ENCODE results near the gene DCAF5.
"Not testable (repeated sequence)": the region's sequence is repeated elsewhere in the genome, so short reads cannot be mapped to it uniquely, and the experiment has no call there.

DCAF5 gene

GRCh38 chr14:69094481-69094880 lies 58.4 kb downstream of the DCAF5 start:
- DNase-seq: no peak

- DNase-seq: no peak
These were observed 59.1 kb downstream of the DCAF5 start for GRCh38 chr14:69093631-69094421.

GRCh38 chr14:69092840-69093422 lies 60.0 kb downstream of the DCAF5 start:
- no peak for DNase-seq

GRCh38 chr14:69091695-69092094 lies 61.2 kb downstream of the DCAF5 start:
- no peak for DNase-seq

DNA sequence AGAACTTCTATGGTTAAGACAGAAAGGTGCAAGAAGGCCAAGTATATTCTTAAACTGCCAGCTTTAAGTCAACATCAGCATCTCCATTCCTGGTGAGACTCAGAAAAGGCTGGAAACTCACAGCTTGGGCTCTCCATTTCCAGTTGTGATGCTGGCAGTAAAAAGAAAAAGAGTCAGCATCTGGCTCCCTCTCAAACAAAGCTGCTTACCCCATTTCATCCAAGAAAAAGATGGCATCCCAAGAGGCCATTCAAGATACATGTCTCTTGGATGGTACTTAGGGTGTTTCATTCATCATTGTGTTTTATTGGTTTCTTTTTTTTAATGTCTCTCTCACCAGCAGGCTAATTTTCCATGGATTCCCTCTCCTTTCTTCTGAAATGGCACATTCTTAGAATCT lies 61.9 kb downstream of the DCAF5 start:
- no peak for DNase-seq

DNA sequence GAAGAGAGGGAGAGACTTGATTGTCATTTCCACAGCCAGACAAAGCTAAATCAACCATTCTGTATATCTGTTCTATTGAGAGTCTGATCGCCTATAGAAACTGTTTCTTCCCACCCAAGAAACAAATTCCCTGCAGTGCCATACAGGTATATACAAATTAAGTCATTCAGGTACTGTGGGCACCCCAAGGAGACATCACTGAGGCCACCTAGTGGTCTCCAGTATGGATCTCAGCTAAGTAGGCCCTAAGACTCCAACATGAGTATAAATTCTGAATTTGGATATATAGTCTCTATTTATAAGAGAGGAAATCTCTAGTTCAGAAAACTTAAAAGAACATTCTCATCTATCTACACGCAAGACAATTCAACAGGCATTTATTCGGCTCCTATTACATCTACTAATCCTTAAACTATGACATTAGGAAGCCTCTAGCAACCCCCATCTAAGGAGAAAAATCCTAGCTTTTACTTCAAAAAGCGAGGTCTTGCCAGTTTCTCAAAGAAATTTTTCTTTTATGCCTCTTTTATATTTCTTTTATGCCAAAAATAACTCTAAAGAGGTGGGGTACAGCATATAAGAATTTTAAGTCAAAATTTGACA lies 62.6 kb downstream of the DCAF5 start:
- no peak for DNase-seq

GRCh38 chr14:69089046-69089445 lies 63.9 kb downstream of the DCAF5 start:
- no peak for DNase-seq

GRCh38 chr14:69088586-69088985 lies 64.3 kb downstream of the DCAF5 start:
- no peak for DNase-seq

GRCh38 chr14:69087061-69087461 lies 65.9 kb downstream of the DCAF5 start:
- DNase-seq: no peak

- DNase-seq: no peak
These were observed 66.4 kb downstream of the DCAF5 start for GRCh38 chr14:69086537-69086936.

DNA sequence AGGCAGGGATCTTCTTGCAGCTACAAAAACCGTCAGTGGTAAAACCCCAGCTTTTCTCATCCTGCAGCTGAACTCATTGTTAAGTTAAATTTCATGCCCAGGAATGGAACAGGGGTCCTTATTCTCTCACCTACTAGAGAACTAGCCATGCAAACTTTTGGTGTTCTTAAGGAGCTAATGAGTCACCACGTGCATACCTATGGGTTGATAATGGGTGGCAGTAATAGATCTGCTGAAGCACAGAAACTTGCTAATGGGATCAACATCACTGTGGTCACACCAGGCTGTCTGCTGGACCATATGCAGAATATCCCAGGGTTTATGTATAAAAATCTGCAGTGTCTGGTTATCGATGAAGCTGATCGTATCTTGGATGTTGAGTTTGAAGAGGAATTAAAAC lies 68.9 kb downstream of the DCAF5 start:
- no peak for DNase-seq

DNA sequence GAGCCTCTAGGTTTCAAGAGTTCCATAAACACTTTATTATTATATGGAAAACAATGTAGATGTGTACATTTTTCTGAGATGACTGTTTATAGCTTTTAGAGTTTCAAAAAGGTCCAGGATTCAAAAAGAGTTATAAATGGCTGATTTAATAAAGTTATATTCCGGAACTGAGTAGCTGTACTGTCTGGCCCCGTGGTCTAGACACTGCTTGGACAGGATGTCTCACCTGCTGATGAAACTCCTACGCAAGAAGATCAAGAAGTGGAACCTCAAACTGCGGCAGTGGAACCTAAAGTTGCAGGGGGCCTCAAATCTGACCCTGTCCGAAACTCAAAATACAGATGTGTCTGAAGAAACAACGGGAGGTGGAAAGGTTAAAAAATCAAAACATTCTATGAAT lies 69.7 kb downstream of the DCAF5 start:
- no peak for DNase-seq

DNA sequence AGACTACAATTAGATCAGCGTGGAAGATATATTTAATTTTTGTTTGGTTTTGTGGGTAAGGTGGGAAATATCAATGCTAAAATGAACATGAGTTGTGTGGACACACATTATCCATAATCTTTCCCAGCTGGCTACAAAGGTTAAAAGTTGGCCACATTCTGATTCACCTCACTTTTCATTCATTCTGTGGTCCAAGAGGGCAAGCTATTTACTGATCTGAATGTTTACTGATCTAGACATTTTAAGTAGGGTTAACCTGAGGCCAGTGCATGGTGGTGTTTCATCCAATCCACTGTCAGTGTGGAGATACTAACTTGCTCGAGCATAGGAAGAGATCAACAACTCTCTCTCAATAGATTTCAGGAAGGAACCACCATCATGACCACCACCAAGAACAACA lies 71.6 kb downstream of the DCAF5 start:
- DNase-seq: no peak

GRCh38 chr14:69079747-69080146 lies 73.2 kb downstream of the DCAF5 start:
- DNase-seq: no peak

- DNase-seq: no peak
These were observed 73.7 kb downstream of the DCAF5 start for GRCh38 chr14:69079188-69079742.

DNA sequence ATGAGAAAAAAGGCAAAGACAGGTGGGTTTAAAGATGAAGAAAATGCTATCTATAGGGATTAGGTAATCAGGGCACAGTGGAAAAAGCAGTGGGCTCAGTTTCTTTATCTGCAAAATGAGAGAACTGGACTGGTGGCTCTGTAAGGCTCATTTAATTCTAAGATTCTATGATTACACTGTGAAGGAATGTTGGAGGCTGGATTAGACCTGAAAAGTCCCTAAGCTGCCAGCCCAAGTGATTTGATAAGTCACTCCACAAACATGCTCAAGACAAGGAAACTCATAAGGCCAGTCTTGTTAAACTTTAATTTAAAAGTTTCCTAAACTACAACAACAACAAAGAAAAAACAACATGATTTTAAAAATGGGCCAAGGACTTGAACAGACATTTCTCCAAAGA lies 75.1 kb downstream of the DCAF5 start:
- no peak for DNase-seq

GRCh38 chr14:69077185-69077584 lies 75.7 kb downstream of the DCAF5 start:
- DNase-seq: not testable (repeated sequence)

- no peak for DNase-seq
These were observed 76.6 kb downstream of the DCAF5 start for GRCh38 chr14:69076341-69076740.

GRCh38 chr14:69073915-69074314 lies 79.0 kb downstream of the DCAF5 start:
- no peak for DNase-seq

DNA sequence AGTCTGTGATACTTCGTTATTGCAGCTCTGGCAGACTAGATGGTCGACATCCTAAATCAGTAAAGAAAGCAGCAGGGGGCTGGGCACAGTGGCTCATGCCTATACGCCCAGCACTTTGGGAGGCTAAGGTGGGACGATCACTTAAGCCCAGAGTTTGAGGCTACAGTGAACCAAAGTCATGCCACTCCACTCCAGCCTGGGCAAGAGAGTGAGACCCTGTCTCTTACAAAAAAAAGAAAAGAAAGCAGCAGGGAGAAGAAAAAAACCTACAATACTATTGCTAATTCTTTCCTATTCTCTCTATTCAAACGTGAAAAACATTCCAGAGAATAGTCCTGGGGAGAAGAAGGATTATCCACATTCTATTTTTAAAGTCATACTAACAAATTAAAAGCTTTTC lies 79.5 kb downstream of the DCAF5 start:
- no peak for DNase-seq

DNA sequence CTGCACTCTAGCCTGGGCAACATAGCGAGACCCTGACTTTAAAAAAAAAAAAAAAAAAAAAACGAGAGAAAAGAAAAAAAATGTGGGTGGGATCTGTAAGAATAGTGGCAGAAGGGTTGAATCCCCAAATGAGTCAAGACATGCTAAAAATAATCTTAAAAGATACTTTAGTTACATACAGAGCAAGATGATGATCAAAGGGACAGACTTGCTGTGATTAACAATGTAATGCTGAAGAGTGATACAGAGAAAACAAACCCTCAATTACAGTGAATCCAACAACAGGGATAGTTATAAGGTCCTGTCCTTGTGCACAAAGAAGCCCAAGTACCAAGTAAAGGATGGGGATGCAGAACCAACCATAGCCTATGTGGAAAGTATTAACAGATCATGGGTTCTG lies 80.3 kb downstream of the DCAF5 start:
- DNase-seq: no peak

DNA sequence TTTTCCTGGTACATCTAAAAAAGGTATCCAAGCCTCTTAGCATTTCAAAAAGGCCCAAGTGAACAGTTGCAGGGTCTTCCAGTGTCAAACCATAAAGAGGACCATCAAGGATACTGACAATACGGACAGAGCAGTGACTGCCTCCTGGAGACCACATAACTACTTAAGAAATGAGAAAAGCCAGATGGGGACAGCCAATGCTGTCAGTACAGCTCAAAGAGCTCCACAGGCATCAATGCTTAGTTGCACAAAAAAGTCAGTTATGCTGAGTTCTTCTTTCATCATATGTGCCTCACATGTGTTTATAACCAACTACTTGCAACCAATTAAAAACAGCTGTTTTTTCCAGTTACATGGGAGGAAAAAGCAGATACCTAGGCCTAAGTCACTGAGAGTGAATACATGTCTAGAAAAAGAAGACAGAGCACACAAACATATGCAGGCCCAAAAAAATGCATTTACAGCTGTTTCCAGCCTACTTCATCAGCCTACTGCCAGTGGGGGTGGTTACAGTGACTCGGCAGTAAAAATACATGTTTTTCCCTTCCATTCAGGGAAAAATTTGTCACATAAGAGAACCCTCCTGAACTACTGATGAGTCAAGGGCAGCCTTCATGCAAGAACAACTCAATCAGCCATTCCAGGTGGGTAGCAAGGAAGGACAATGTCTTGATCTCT lies 84.0 kb downstream of the DCAF5 start:
- DNase-seq: no peak

GRCh38 chr14:69066396-69067171 lies 86.3 kb downstream of the DCAF5 start:
- DNase-seq: no peak
